Rectal smooth muscle tissue (tissue), 1 donor: ENCODE data around the gene ZNF107.
A peak's percentile ranks its signal among the peaks of the same experiment; 100 is the strongest.
"Not testable (repeated sequence)": the region's sequence is repeated elsewhere in the genome, so short reads cannot be mapped to it uniquely, and the experiment has no call there.

ENCODE experiments used
- H3K27ac ChIP-seq: one replicate; pipeline ENCODE4 v1.7.0; 2013; ENCODE audit warnings: low read depth, low read length, inconsistent platforms
- H3K27me3 ChIP-seq: one replicate; pipeline ENCODE4 v1.7.0; 2013; ENCODE audit warnings: low read length; ENCODE audit not compliant: control insufficient read depth, insufficient read depth
- H3K36me3 ChIP-seq: one replicate; pipeline ENCODE4 v1.7.0; 2013; ENCODE audit warnings: low read length; ENCODE audit not compliant: control insufficient read depth, insufficient read depth
- H3K4me1 ChIP-seq: one replicate; pipeline ENCODE4 v1.7.0; 2013; ENCODE audit warnings: low read length; ENCODE audit not compliant: control insufficient read depth, insufficient read depth
- H3K4me3 ChIP-seq: one replicate; pipeline ENCODE4 v1.7.0; 2013; ENCODE audit warnings: low read length
- H3K9ac ChIP-seq: one replicate; pipeline ENCODE4 v1.7.0; 2013; ENCODE audit warnings: low read length

Gene ZNF107

GRCh38 chr7:64654796-64655548 is 11.0 kb upstream of the ZNF107 start:
- no peaks in the 10 kb centered on the region for H3K36me3 ChIP-seq
- H3K9ac ChIP-seq: no peak overlapping the region
- H3K4me1 ChIP-seq: no peaks in the 10 kb centered on the region
- no peaks in the 10 kb centered on the region for H3K27me3 ChIP-seq
- H3K4me3 ChIP-seq: no peak overlapping the region
- H3K27ac ChIP-seq: no peak overlapping the region

GRCh38 chr7:64655811-64656210 is 10.1 kb upstream of the ZNF107 start:
- Histone ChIP-seq H3K27me3 (no peaks in the 10 kb centered on the region), H3K4me3 (no peak overlapping the region), H3K9ac (no peak overlapping the region), H3K4me1 (no peaks in the 10 kb centered on the region), H3K27ac (no peak overlapping the region), H3K36me3 (no peaks in the 10 kb centered on the region)

DNA sequence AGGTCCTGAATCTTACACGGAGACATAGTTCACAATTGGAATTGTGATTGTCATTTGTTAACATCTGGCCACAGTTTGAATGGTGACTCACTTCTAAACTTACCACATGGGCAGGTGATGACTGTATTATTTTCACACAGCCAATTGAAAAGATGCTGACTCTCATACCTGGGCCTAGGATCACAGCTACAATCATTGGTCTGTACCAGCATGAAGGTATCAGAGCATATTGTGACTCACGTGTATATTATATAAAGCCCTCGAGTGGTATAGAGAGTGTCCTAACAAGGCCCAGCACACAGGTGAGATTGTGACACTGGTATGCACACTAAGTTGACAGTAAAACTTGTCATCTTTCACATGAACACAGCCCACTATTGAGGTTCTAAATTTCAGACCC is 9.4 kb upstream of the ZNF107 start:
- H3K36me3 ChIP-seq: no peaks in the 10 kb centered on the region
- no peaks in the 10 kb centered on the region for H3K4me1 ChIP-seq
- no peak overlapping the region for H3K4me3 ChIP-seq
- no peaks in the 10 kb centered on the region for H3K27me3 ChIP-seq
- H3K9ac ChIP-seq: no peak overlapping the region
- H3K27ac ChIP-seq: no peak overlapping the region

GRCh38 chr7:64662091-64662490 is 3.8 kb upstream of the ZNF107 start:
- not testable (repeated sequence) for H3K4me3 ChIP-seq, H3K27me3 ChIP-seq, H3K9ac ChIP-seq, H3K36me3 ChIP-seq, H3K4me1 ChIP-seq, H3K27ac ChIP-seq

GRCh38 chr7:64666663-64667050 is 724 bp downstream of the ZNF107 start:
- Histone ChIP-seq H3K27me3 (no peaks in the 10 kb centered on the region), H3K27ac (peak overlapping the region; percentile 41), H3K9ac (peak overlapping the region; percentile 25), H3K36me3 (no peaks in the 10 kb centered on the region), H3K4me1 (no peaks in the 10 kb centered on the region), H3K4me3 (peak overlapping the region; percentile 79)

GRCh38 chr7:64667311-64667710 is 1.4 kb downstream of the ZNF107 start:
- H3K4me1 ChIP-seq: no peaks in the 10 kb centered on the region
- H3K4me3 ChIP-seq: no peak overlapping the region
- H3K36me3 ChIP-seq: no peaks in the 10 kb centered on the region
- no peaks in the 10 kb centered on the region for H3K27me3 ChIP-seq
- no peak overlapping the region for H3K27ac ChIP-seq
- no peak overlapping the region for H3K9ac ChIP-seq

- H3K9ac ChIP-seq: no peak overlapping the region
- no peak overlapping the region for H3K27ac ChIP-seq
- no peaks in the 10 kb centered on the region for H3K27me3 ChIP-seq
- no peaks in the 10 kb centered on the region for H3K4me1 ChIP-seq
- no peak overlapping the region for H3K4me3 ChIP-seq
- no peaks in the 10 kb centered on the region for H3K36me3 ChIP-seq
Observed at GRCh38 chr7:64672414-64672813, 6.5 kb downstream of the ZNF107 start.

- Histone ChIP-seq H3K27me3 (no peaks in the 10 kb centered on the region), H3K4me1 (peaks cover 4% of the 10 kb centered on the region), H3K4me3 (no peak overlapping the region), H3K9ac (no peak overlapping the region), H3K27ac (no peak overlapping the region), H3K36me3 (peaks cover 37% of the 10 kb centered on the region)
Observed at GRCh38 chr7:64685091-64685490, 19.2 kb downstream of the ZNF107 start.

- peaks cover 4% of the 10 kb centered on the region for H3K4me1 ChIP-seq
- no peak overlapping the region for H3K4me3 ChIP-seq
- H3K27ac ChIP-seq: no peak overlapping the region
- H3K9ac ChIP-seq: no peak overlapping the region
- H3K27me3 ChIP-seq: no peaks in the 10 kb centered on the region
- peaks cover 37% of the 10 kb centered on the region for H3K36me3 ChIP-seq
Observed at GRCh38 chr7:64685741-64686140, 19.8 kb downstream of the ZNF107 start.

DNA sequence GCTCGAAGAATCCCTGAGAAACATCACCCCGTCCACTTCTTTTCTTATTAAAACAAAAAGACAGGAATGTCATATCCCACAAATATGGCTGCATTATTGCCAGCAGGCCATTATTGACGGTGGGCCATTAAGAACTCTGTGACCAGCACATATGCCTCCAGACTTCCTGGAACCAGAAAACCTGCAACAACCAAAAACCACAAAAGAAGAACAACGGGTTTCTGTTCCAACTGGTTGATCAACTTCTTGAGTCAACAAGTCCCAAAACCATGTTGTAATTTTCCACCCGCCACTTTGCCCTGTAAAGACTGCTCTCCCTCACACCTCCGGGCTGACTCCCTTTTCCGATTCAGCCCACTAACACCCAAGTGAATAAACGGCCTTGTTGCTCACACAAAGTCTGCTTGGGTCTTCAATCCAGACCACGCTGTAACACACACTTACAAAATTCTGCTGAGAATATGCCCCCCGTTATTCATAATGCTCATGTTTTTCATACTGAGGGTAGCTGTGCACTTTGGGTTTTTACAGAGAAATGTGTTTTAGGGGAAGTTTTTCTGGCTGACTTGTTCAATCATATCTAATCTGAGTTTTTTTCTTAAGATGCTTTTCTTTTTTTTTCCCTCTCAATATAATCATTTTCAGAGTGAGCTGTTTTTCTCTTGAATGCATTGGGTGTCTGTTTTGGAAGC is 20.7 kb downstream of the ZNF107 start:
- peaks cover 29% of the 10 kb centered on the region for H3K36me3 ChIP-seq
- H3K4me1 ChIP-seq: peaks cover 4% of the 10 kb centered on the region
- H3K4me3 ChIP-seq: no peak overlapping the region
- H3K27me3 ChIP-seq: no peaks in the 10 kb centered on the region
- no peak overlapping the region for H3K9ac ChIP-seq
- no peak overlapping the region for H3K27ac ChIP-seq

DNA sequence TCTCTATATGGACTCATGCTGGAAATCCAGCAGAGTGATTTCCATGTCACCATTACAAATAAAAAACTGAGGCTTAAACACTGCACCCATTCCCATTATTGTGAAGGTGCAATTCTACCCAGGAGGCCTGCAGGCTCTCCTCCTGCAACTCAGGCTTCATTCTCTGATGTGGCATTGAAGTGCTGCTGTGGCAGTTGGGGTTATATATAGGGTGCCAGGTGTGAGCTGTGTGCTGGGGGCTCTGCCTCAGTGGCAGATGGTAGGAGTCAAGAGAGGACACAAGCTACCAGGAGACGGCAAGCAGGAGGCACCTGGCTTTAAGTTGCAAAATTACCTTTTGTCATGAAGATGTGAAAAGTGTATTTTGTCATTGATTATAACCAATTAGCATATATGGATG is 21.3 kb downstream of the ZNF107 start:
- H3K27me3 ChIP-seq: no peaks in the 10 kb centered on the region
- no peak overlapping the region for H3K27ac ChIP-seq
- H3K36me3 ChIP-seq: peaks cover 28% of the 10 kb centered on the region
- H3K4me1 ChIP-seq: peaks cover 4% of the 10 kb centered on the region
- no peak overlapping the region for H3K4me3 ChIP-seq
- no peak overlapping the region for H3K9ac ChIP-seq

DNA sequence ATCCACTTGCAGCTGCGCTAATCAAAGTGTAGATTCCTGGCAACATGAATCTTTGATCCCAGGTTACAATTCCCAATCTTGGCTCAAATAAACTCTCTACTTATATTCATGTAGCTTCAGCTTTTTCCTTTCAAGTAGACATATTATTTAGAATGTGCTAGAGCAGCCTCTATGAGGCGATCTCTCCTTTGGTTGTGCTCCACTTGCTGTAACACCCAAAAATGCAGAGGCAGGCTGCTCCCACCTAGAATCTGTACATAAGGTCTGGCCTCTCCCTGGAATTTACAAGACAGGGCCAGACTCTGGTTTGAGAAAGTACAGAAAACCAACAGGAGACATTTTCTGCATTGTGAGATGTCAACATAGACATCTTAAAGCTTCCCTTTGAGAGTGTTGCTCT is 23.1 kb downstream of the ZNF107 start:
- Histone ChIP-seq H3K27me3 (no peaks in the 10 kb centered on the region), H3K9ac (no peak overlapping the region), H3K4me1 (peaks cover 4% of the 10 kb centered on the region), H3K27ac (no peak overlapping the region), H3K4me3 (no peak overlapping the region), H3K36me3 (peaks cover 17% of the 10 kb centered on the region)

DNA sequence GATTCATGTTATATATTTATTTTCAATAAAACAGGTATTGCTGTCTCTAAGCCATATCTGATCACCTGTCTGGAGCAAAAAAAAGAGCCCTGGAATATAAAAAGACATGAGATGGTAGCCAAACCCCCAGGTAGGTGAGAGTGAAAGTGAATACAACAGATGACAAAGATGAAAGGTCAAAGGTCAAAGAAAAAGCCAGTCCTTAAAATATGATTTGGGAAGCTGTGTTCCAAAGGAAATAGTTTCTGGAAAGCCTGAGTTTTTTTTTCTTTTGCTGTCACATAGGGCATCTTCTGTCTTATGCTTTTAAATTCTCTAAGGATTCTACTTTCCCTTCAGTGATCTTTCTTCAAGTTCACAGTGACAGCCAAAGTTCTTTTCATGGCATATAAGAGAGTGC is 25.9 kb downstream of the ZNF107 start:
- Histone ChIP-seq H3K27ac (no peak overlapping the region), H3K9ac (no peak overlapping the region), H3K27me3 (no peaks in the 10 kb centered on the region), H3K4me3 (no peak overlapping the region), H3K36me3 (no peaks in the 10 kb centered on the region), H3K4me1 (peaks cover 4% of the 10 kb centered on the region)
